ENCODE data around the gene TMEM205.

DNA sequence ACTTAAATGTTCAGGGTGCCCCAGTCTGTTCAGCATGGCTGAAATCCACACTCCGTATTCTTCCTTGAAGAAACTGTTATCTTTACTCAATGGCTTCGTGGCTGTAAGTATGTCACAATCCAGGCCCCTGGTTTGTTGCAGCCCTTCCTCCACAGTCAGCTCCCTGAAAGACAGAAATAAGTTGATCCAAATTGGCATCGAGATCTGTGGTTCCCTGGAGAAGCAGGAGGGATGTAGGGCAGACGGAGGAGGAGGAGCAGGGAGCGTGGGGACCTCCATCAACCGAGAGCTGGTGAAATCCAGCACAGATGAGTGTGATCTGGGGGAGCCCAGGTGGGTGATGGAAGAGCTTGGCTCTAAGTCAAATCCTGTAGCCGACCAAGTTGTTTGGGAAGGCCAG, 49.8 kb downstream of the TMEM205 start:
- TF ChIP-seq, protein P1, sequence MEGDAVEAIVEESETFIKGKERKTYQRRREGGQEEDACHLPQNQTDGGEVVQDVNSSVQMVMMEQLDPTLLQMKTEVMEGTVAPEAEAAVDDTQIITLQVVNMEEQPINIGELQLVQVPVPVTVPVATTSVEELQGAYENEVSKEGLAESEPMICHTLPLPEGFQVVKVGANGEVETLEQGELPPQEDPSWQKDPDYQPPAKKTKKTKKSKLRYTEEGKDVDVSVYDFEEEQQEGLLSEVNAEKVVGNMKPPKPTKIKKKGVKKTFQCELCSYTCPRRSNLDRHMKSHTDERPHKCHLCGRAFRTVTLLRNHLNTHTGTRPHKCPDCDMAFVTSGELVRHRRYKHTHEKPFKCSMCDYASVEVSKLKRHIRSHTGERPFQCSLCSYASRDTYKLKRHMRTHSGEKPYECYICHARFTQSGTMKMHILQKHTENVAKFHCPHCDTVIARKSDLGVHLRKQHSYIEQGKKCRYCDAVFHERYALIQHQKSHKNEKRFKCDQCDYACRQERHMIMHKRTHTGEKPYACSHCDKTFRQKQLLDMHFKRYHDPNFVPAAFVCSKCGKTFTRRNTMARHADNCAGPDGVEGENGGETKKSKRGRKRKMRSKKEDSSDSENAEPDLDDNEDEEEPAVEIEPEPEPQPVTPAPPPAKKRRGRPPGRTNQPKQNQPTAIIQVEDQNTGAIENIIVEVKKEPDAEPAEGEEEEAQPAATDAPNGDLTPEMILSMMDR (IDR thresholded peaks at IDR 0.05): no peak
- TF ChIP-seq POLR2A (IDR thresholded peaks at IDR 0.05): no peak

All from thyroid gland (tissue), 4 donors.